Measurements from ENCODE around the gene CNOT10. TPM values are rescaled to one million over a fixed set of nuclear protein-coding genes. Genes with fewer than 3 reads are reported as not detected.

Gene CNOT10
- polyA plus RNA-seq, 1 of the 3 experiments (the other 2 are of a cell fraction) = 23.5 TPM

DNA sequence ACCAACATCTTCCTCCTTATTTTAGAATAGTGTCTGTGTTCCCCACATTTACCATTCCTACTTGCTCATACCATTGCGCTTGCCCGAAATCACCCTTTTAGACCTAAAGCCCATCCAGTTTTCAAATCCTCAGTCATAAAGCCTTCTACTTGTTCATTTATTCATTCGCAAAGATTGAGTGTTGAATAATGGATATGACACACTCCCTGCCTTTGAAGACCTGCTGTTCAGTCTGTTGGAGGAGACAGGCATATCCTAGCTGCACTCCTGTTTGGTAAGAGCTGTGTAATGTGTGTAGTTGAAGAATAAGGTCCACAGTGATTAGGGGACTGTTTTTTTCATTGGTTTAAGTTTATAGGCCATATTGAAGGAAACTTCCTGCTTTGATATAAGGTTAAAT is 1.7 kb downstream of the CNOT10 start:
- 78% methylated on average over 3 of the region's 3 CpGs for WGBS (ENCODE audit: low lambda C conversion rate)
- POLR2A ChIA-PET = no interaction called here
- H3K4me1 ChIP-seq (ENCODE audit: control insufficient read depth in 1 of 2, insufficient read depth in 2 of 2, low read depth in 1 of 2, low read length in 1 of 2) = peaks cover 0 to 7% of the 10 kb centered on the region in 2 experiments; a peak in 3 of 4 replicates

More for the DNA sequence above, 1.7 kb downstream of the CNOT10 start:
- H3K4me3 ChIP-seq (ENCODE audit: low read depth in 2 of 2, low read length in 1 of 2) = peak overlapping the region; percentile 80 to 87
- H3K36me3 ChIP-seq (replicated peaks in 1 of 2; ENCODE audit: control insufficient read depth in 1 of 2, insufficient read depth in 2 of 2, low read length in 1 of 2) = peaks cover 2 to 7% of the 10 kb centered on the region in 2 experiments
- H4K20me1 ChIP-seq (ENCODE audit: insufficient read depth) = 0 out of 2 replicates have a peak, but pooled peaks cover 5% of the 10 kb centered on the region
- no peaks in the 10 kb centered on the region for H3K9me2 ChIP-seq
- H2AFZ ChIP-seq (ENCODE audit: low read depth) = no peak overlapping the region
- H3K9ac ChIP-seq = no peak overlapping the region
- peaks cover 65% of the 10 kb centered on the region for H3K79me2 ChIP-seq (ENCODE audit: insufficient read depth)
- H3K9me3 ChIP-seq = no peaks in the 10 kb centered on the region
- TF ChIP-seq, protein P1, sequence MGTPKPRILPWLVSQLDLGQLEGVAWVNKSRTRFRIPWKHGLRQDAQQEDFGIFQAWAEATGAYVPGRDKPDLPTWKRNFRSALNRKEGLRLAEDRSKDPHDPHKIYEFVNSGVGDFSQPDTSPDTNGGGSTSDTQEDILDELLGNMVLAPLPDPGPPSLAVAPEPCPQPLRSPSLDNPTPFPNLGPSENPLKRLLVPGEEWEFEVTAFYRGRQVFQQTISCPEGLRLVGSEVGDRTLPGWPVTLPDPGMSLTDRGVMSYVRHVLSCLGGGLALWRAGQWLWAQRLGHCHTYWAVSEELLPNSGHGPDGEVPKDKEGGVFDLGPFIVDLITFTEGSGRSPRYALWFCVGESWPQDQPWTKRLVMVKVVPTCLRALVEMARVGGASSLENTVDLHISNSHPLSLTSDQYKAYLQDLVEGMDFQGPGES (IDR thresholded peaks at IDR 0.05; ENCODE audit: low read depth, low read length) = no peak
- TF ChIP-seq CHD2 (IDR thresholded peaks at IDR 0.05; ENCODE audit: low read length, partially characterized antibody) (no peak), TAF1 (IDR thresholded peaks at IDR 0.05; ENCODE audit: borderline replicate concordance, low read depth, low read length) (no peak), EP300 (IDR thresholded peaks at IDR 0.05; ENCODE audit: borderline replicate concordance in 1 of 2, low read depth in 1 of 2, low read length in 1 of 2) (no peak), TCF12 (IDR thresholded peaks at IDR 0.05) (no peak), RXRA (IDR thresholded peaks at IDR 0.05; ENCODE audit: borderline replicate concordance, low read depth) (no peak), ZBTB33 (IDR thresholded peaks at IDR 0.05; ENCODE audit: borderline replicate concordance, low read depth) (no peak)
- TF ChIP-seq, protein P2, sequence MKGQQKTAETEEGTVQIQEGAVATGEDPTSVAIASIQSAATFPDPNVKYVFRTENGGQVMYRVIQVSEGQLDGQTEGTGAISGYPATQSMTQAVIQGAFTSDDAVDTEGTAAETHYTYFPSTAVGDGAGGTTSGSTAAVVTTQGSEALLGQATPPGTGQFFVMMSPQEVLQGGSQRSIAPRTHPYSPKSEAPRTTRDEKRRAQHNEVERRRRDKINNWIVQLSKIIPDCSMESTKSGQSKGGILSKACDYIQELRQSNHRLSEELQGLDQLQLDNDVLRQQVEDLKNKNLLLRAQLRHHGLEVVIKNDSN (IDR thresholded peaks at IDR 0.05; ENCODE audit: borderline replicate concordance, low read depth) = no peak
- TF ChIP-seq, protein P3, sequence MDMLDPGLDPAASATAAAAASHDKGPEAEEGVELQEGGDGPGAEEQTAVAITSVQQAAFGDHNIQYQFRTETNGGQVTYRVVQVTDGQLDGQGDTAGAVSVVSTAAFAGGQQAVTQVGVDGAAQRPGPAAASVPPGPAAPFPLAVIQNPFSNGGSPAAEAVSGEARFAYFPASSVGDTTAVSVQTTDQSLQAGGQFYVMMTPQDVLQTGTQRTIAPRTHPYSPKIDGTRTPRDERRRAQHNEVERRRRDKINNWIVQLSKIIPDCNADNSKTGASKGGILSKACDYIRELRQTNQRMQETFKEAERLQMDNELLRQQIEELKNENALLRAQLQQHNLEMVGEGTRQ (IDR thresholded peaks at IDR 0.05; ENCODE audit: borderline replicate concordance, low read depth, low read length) = no peak
- peaks cover 4% of the 10 kb centered on the region for H3F3A ChIP-seq (replicated peaks; ENCODE audit: insufficient read depth)
- no peaks in the 10 kb centered on the region for H3K27me3 ChIP-seq (ENCODE audit: insufficient read depth)
- no peak for DNase-seq
- peak overlapping the region; percentile 1 to 23; a peak in 2 of 4 replicates for H3K27ac ChIP-seq (ENCODE audit: low read depth in 2 of 2, low read length in 1 of 2)
- CTCF ChIA-PET = interaction anchor here (1.3 to 1.6 kb wide), 2 partner anchors 10 to 177 kb away, joined by 4 to 5 read pairs; no protein-coding TSS in a partner anchor
- H3K4me2 ChIP-seq = peak overlapping the region; percentile 96
